GM21447 (cell line): ENCODE data around the gene VAMP7.
"Not testable (repeated sequence)": the region's sequence is repeated elsewhere in the genome, so short reads cannot be mapped to it uniquely, and the experiment has no call there.

Experiments used
- ATAC-seq: cut with Tn5 transposase; IDR thresholded peaks from one replicate; pipeline ENCODE4 v1.9.1; 2021; ENCODE audit not compliant: unreplicated experiment

Gene VAMP7

GRCh38 chrX:155900765-155901164, 19.6 kb downstream of the VAMP7 start:
- no peak for ATAC-seq

DNA sequence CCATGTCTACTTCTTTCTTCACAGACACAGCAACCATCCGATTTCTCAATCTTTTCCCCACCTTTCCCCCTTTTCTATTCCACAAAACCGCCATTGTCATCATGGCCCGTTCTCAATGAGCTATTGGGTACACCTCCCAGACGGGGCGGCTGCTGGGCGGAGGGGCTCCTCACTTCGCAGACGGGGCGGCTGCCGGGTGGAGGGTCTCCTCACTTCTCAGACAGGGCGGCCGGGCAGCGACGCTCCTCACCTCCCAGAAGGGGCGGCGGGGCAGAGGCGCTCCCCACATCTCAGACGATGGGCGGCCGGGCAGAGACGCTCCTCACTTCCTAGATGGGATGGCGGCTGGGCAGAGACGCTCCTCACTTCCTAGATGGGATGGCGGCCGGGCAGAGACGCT, 26.5 kb downstream of the VAMP7 start:
- not testable (repeated sequence) for ATAC-seq

GRCh38 chrX:155923200-155923599, 42.1 kb downstream of the VAMP7 start:
- no peak for ATAC-seq

- not testable (repeated sequence) for ATAC-seq
These were observed 49.9 kb downstream of the VAMP7 start for GRCh38 chrX:155930852-155931618.

DNA sequence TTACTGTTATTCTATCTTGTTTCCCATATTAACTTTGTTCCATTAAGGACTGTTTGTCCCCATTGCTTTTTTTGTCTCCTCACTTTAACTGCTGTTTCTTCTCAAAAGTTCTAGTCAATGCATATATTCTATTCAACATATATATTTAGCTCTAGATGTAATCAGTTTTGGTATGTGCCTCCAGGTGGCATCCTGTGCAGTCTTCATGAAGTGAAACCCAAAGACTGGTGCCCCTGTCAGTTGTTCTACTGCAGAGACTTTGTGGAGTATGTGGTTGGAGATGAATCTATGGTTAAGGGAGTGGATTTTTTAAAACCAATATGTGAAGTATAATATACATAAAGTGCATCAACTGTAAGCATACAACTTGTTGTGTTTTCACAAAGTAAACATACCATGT, 57.0 kb downstream of the VAMP7 start:
- no peak for ATAC-seq

DNA sequence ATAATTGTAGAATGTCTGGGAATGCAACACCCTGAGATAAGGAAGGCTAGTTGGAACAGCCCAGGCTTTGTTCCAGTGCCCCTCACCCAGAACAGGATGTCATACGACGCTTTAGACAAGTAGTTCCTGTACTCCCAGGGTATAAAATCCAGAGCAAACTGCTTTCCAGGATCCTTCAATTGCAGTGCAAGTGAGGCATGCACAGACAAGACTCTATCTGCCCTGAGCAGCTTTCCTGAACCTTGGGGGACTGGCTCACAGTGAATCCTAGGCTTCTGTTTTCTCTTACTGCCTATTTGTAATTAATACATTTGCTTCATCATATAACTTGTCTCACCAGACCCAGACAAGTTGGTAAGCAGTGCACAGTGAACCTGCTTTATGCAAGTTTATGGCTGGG, 68.0 kb downstream of the VAMP7 start:
- no peak for ATAC-seq

DNA sequence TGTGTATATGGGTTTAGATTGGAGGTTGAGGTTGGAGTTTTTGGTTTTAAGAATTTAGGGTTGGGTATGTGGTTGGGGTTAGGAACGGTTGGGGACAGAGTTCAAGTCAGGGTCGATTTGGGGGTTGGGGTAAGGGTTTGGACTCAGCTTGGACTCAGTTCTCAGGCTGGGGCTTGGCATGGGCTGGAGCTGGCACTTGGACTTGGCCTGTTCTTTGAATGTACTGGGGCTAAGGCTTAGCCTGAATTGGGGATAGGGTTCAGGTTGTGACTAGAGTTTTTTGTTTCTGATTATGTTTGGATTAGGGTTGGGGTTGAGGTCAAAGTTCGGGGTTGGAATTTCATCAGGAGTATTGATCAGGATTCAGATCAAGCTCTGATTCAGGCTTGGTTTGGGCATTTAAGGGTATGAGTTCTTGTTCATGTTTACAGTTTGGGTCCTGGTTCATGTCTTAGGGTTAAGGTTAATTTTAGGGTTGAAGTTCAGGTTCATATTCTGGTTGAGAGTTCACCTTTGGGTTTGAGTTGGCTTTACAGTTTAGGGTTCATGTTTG, 70.2 kb downstream of the VAMP7 start:
- ATAC-seq, result no peak

DNA sequence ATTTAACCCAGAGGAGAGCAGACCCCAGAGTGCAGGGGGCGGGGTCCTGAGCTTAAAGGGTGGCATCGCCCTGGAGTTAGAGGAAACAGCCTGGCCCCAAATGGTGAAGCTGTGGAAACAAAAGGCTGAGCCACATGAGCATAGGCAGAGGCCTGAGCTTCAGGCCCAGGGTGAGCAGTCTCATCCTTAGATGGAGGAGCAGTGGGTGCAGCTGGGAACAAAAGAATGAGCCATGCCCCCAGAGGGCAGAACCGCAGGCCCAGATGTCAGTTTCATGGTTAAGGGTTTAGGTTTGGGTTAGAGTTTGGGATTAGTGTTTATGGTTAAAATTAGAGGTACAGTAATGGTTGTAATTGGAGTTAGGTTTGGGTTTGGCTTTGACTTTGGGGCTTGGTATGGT, 71.9 kb downstream of the VAMP7 start:
- no peak for ATAC-seq

GRCh38 chrX:155954793-155955192, 73.6 kb downstream of the VAMP7 start:
- no peak for ATAC-seq

DNA sequence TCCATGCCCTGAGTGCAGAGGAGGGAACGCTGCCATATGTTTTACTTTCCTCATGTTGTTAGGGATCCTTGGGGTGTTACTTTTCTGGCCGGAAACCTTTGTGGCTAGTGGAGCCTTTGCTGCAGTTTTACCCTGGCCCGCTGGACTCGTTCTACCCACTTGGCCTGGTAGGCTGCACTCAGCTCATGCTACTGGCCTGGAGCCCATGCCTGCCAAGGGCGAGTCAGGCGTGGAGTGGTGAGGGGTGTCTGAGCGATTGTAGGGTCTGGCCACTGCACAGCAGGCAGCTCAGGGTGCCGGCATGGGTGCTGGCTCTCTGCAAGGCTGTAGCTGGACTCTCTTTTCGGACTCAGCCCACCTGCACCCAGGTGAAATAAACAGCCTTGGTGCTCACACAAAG, 75.0 kb downstream of the VAMP7 start:
- ATAC-seq, result no peak

- no peak for ATAC-seq
These were observed 75.5 kb downstream of the VAMP7 start for GRCh38 chrX:155956649-155957048.

GRCh38 chrX:155957843-155958242, 76.7 kb downstream of the VAMP7 start:
- ATAC-seq, result no peak

GRCh38 chrX:155959018-155959587, 78.0 kb downstream of the VAMP7 start:
- no peak for ATAC-seq

GRCh38 chrX:155962906-155963305, 81.8 kb downstream of the VAMP7 start:
- no peak for ATAC-seq

DNA sequence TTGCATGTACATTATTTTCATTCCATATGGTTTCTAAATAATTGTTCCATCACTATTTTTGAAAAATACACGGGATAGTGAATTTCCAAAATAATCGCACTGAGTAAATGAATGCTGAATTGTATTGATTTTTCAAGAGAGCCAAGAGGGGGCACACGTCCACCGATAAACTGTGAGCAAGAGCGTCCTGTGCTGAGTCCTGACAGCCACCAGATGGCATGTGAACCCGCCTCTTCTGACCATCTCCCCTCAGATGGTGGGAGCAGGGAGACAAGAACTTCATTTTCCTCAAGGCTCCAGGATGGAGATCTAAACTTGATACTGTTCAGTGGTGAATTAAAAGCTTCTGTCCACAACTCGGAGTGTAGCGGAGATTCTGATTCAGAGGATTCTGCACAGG, 85.7 kb downstream of the VAMP7 start:
- no peak for ATAC-seq

- no peak for ATAC-seq
These were observed 86.6 kb downstream of the VAMP7 start for GRCh38 chrX:155967653-155968325.

- no peak for ATAC-seq
These were observed 87.1 kb downstream of the VAMP7 start for GRCh38 chrX:155968326-155968661.

GRCh38 chrX:155968791-155969190, 87.6 kb downstream of the VAMP7 start:
- ATAC-seq, result no peak

DNA sequence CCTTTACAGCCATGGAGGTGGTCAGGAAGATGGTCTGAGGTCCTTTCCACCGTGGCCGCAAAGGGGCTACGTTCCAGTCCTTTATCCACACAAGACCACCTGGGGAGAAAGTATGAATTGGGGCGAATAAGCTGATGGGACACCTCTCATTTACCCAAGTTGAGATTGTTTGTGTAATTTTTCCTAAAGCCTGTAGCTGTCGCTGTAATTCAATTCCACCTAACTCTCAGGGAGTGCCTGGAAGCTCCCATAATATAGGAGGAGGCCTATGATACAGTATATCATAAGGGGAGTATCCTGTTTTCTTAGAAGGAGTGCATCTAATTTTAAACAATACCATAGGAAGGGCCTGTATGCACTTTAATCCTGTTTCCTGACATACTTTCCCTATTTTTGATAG, 90.5 kb downstream of the VAMP7 start:
- ATAC-seq, result not testable (repeated sequence)

GRCh38 chrX:155972241-155972640, 91.1 kb downstream of the VAMP7 start:
- ATAC-seq, result not testable (repeated sequence)

GRCh38 chrX:155983326-155983725, 102.2 kb downstream of the VAMP7 start:
- ATAC-seq, result no peak

DNA sequence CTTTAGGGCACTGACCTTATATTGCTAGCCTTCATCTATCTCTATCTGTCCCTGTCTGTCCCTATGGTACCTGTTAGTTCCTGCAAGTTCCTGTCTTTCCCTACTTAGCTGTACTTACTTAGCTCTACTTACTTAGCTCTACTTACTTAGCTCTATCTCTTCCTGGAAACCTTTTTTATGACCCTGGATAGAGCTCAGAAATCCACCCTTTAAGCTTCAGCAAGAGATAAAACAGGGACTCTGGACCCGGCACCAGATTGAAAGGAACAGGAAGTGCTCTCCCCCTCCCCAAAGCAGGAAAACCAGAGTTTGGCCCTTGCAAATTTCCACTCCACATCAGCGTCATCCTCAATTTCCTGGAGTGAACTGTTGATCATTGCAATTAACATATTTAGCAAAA, 104.1 kb downstream of the VAMP7 start:
- ATAC-seq, result no peak
